GM10847 (cell line): ENCODE data around the gene OR2T27.
"Not testable (repeated sequence)": the region's sequence is repeated elsewhere in the genome, so short reads cannot be mapped to it uniquely, and the experiment has no call there.

Experiments
- POLR2A ChIP-seq: IDR thresholded peaks from 2 replicates; pipeline ENCODE4 v1.6.1; 2011; ENCODE audit not compliant: insufficient read length; ENCODE audit errors: extremely low read depth

Gene OR2T27, protein sequence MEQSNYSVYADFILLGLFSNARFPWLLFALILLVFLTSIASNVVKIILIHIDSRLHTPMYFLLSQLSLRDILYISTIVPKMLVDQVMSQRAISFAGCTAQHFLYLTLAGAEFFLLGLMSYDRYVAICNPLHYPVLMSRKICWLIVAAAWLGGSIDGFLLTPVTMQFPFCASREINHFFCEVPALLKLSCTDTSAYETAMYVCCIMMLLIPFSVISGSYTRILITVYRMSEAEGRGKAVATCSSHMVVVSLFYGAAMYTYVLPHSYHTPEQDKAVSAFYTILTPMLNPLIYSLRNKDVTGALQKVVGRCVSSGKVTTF

GRCh38 chr1:248655354-248655753 lies at the start of gene OR2T27:
OR2T27 (minus strand) TSS chr1:248655528; CDS start chr1:248650884, 4,644 bp downstream.
- TF ChIP-seq POLR2A, result not testable (repeated sequence)

GRCh38 chr1:248704606-248705005 lies 49.3 kb upstream of the OR2T27 start:
- no peak for TF ChIP-seq POLR2A

DNA sequence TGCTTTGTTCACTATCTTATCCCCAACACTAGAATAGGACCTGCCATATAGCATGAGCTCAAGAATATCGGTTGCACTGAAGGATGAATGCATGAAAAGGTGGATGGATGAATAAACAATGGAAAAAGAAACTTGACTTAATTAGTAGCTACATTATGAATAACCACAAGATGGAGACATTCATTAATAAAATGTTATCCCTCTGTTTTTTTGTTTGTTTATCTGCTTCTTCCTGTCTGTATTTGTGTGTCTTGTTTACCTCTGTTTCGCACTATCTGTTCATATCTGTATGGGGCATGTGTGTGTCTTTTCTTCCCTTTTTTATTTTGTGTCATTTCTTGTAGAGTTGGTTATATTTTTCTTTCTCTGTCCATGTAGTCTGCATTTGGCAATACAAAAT lies 48.3 kb upstream of the OR2T27 start:
- TF ChIP-seq POLR2A, result no peak

DNA sequence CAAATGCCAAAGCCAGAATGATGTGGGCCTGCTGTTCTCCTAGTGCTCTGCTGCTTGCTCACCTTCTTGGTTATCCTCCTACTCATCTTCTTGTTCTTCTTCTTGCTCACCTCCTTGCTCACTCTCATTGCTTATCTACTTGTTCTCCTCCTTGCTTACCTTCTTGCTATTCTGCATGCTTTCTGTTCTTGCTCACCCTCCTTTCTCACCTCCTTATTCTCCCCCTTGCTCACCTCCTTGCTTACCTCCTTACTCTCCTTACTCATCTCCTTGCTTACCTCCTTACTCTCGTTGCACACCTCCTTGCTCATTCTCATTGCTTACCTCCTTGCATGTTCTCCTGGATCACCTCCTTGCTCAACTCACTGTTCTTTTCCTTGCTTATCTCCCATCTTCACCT lies 47.4 kb upstream of the OR2T27 start, which contains the start of gene OR14I1:
TSS of gene OR14I1 (minus strand) at position 53 of the 400 bp plus-strand sequence.
- no peak for TF ChIP-seq POLR2A

DNA sequence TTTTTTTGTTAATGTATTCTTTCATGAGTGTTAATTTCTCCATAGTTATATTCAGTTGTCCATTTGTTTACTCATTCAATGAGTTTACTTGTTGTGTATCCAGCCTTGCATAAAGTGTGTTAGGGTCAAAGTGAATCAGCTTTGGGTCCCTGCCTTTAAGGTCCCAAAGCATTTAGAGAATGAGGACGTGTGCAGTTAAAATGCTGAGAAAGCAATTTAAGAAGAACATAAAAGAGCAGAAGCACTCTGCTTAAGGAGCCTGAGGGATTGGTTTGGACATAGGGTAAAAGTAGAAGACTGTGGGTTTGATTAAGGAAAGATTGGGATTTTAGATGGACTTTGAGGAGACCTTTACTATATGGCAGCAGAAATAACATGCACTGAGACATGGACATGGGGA lies 43.8 kb upstream of the OR2T27 start:
- TF ChIP-seq POLR2A, result no peak

DNA sequence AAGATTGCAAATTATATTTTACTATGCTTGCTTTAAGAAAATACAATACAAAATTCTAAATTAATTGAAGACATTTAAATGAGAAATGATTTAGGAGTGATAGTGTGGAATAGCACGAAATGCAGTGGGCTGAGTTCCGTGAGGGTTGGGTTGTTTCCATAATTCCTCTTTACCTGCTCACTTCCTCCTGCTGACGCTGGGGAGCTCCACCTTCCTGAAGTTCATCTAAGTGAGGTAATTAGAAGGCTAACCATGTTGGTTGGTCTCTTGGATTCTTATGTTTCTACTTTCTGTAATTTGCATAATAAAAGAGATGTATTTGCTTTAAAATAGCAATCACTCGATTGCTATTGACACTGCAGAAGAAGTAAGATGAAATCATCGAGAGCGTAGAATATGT lies 42.6 kb upstream of the OR2T27 start:
- TF ChIP-seq POLR2A, result no peak

GRCh38 chr1:248696774-248697173 lies 41.4 kb upstream of the OR2T27 start:
- TF ChIP-seq POLR2A, result no peak

GRCh38 chr1:248696261-248696660 lies 40.9 kb upstream of the OR2T27 start:
- TF ChIP-seq POLR2A, result no peak

GRCh38 chr1:248695451-248696132 lies 40.3 kb upstream of the OR2T27 start:
- TF ChIP-seq POLR2A, result no peak

- TF ChIP-seq POLR2A, result no peak
Measured at GRCh38 chr1:248691567-248692155, 36.3 kb upstream of the OR2T27 start.

- no peak for TF ChIP-seq POLR2A
Measured at GRCh38 chr1:248688527-248689298, 33.4 kb upstream of the OR2T27 start.

GRCh38 chr1:248686815-248687214 lies 31.5 kb upstream of the OR2T27 start:
- no peak for TF ChIP-seq POLR2A

DNA sequence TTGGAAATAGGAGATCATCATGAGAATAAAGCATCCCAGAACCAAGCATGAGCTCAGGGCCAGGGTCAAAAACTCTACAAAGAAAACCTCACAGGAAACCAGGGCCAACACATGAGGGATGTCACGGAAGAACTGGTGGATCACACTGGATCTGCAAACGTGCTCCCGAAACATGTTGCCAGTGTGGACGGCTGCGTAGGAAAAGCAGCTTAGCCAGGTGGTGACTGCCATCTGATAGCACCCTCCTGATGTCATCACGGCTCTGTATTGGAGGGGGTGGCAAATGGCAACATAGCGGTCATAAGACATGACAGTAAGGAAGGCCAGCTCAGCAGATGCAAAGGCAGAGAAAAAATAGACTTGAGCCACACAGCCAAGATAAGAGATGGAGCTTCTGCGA lies 26.3 kb upstream of the OR2T27 start:
- TF ChIP-seq POLR2A, result no peak

- TF ChIP-seq POLR2A, result no peak
Measured at GRCh38 chr1:248670003-248670402, 14.7 kb upstream of the OR2T27 start.

- TF ChIP-seq POLR2A, result not testable (repeated sequence)
Measured at GRCh38 chr1:248645178-248645577, 10.2 kb downstream of the OR2T27 start, which contains the start of gene OR2T35. OR2T35 (minus strand) TSS chr1:248645278; CDS start chr1:248639258, 6,020 bp downstream.
